ENCODE results near the gene COL4A4. TPM values are rescaled to one million over a fixed set of nuclear protein-coding genes. Genes with fewer than 3 reads are reported as not detected.

COL4A4 gene
- total RNA-seq = 1 to 10 TPM; 4.6 to 8.4 (median 5.9) TPM
- 1 to 10 TPM; 2.0 to 4.0 (median 2.6) TPM for polyA plus RNA-seq
- long read RNA-seq, donor 1 = 0 reads
- long read RNA-seq, donor 2 = 0 reads

DNA sequence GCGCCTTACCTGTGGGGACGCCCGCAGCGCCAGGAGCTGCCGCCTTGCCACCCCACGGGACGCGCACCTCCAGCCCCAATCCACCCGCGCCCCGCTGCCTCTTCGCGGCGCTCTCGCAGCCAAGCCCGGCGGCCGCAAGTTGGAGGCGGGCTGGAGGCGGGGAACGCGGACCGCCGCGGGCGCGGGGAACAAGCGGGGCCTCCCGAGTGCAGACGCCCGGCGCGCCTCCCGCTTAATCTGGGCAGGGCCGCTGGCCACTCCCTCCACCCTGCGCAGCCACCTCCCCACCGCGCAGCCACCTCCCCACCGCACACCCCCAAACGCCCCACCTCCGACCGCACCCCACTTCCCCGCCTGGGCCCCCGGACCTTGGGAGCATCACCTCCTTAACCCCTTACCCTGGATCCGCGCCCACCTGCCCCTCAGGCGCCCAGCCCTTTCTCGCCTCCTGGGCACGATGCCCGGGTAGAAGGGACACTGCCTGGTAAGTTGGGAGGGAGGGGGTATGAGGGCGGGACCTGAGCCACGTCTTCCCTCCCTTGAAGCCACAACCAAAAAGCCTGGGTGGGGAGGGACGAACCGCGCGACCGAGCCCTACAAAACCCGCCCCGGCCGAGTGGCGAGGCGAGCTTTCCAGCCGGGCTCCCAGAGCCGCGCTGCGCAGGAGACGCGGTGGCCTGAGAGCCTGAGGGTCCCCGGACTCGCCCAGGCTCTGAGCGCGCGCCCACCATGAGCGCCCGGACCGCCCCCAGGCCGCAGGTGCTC is at the start of gene COL4A4, which contains the start of gene COL4A3:
Gene COL4A4 (minus strand): TSS at position 208 of the 765 bp plus-strand sequence. CDS start 16,722 bp downstream, outside the sequence.
Gene COL4A3 (plus strand): TSS at position 627 of the 765 bp plus-strand sequence. CDS start 103 bp downstream, at position 730.
- TF ChIP-seq CTCF (IDR thresholded peaks at IDR 0.05 in 8 of 11, conservative IDR thresholded peaks at IDR 0.05 in 3 of 11) (no peak), POLR2AphosphoS5 (IDR thresholded peaks at IDR 0.05) (peak; percentile 42 to 62 (median 61))
- Histone ChIP-seq H3K4me3 (peak within 1 kb of the TSS; percentile 41 to 80 (median 54)), H3K9me3 (peaks cover 0 to 16% (median 0%) of the 10 kb centered on the region in 8 donors), H3K27ac (peak within 1 kb of the TSS; percentile 58 to 90 (median 81)), H3K27me3 (replicated peaks in 1 of 7) (peaks cover 0 to 61% (median 25%) of the 10 kb centered on the region in 7 donors), H3K4me1 (peaks cover 4 to 30% (median 26%) of the 10 kb centered on the region in 6 donors), H3K36me3 (no peaks in the 10 kb centered on the region)
- intact Hi-C loops (cut with DNase I; ENCODE audit: low total_unique reads) = no loop called here
- peak; percentile 86 for DNase-seq
- WGBS, 5 donors = 1 to 3% (median 1%) methylated on average over 45 to 77 of the region's 77 CpGs

DNA sequence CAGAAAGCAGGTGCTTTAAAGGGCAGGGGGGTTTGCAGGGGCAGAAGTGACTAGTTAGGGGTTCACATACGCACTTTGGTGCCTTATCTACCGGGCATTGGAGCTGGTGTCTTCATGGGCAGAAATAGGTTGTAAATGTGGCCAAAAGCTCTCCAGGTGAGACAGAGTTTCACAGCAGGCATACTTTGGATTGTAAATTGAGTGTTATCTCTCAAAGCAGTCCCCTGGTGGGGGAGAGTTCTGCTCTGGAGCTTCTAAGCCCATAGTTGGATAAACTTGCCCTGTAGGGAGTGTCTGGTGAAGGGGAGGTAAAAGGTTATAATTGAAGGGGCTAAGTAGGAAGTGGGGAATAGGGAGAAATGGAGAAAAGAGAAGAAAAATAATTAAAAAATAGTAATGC is 43.6 kb upstream of the COL4A4 start:
- H3K4me3 ChIP-seq = no peak overlapping the region
- no peaks in the 10 kb centered on the region for H3K9me3 ChIP-seq
- no peaks in the 10 kb centered on the region for H3K4me1 ChIP-seq
- H3K36me3 ChIP-seq = no peaks in the 10 kb centered on the region
- intact Hi-C loops (cut with DNase I; ENCODE audit: low total_unique reads) = no loop called here
- no peak for TF ChIP-seq POLR2A (IDR thresholded peaks at IDR 0.05)
- TF ChIP-seq CTCF (IDR thresholded peaks at IDR 0.05 in 8 of 11, conservative IDR thresholded peaks at IDR 0.05 in 3 of 11) = no peak
- no peak for TF ChIP-seq POLR2AphosphoS5 (IDR thresholded peaks at IDR 0.05)
- DNase-seq = no peak
- H3K27me3 ChIP-seq (replicated peaks in 1 of 7) = no peaks in the 10 kb centered on the region
- WGBS, 5 donors = 56 to 86% (median 77%) methylated on average over 2 of the region's 2 CpGs
- no peak overlapping the region for H3K27ac ChIP-seq

- intact Hi-C loops (cut with DNase I; ENCODE audit: low total_unique reads) = no loop called here
- TF ChIP-seq CTCF (IDR thresholded peaks at IDR 0.05 in 8 of 11, conservative IDR thresholded peaks at IDR 0.05 in 3 of 11) (no peak), POLR2A (IDR thresholded peaks at IDR 0.05) (no peak), POLR2AphosphoS5 (IDR thresholded peaks at IDR 0.05) (no peak)
- Histone ChIP-seq H3K4me3 (no peak overlapping the region), H3K27ac (no peak overlapping the region), H3K9me3 (no peaks in the 10 kb centered on the region), H3K27me3 (replicated peaks in 1 of 7) (no peaks in the 10 kb centered on the region), H3K36me3 (no peaks in the 10 kb centered on the region), H3K4me1 (no peaks in the 10 kb centered on the region)
- WGBS, 5 donors = 82 to 92% (median 88%) methylated on average over 9 of the region's 9 CpGs
- DNase-seq = no peak
Measured at GRCh38 chr2:227206406-227206805, 42.4 kb upstream of the COL4A4 start.

GRCh38 chr2:227205701-227206100 is 41.7 kb upstream of the COL4A4 start:
- no peak for DNase-seq
- TF ChIP-seq POLR2AphosphoS5 (IDR thresholded peaks at IDR 0.05) = no peak
- TF ChIP-seq CTCF (IDR thresholded peaks at IDR 0.05 in 8 of 11, conservative IDR thresholded peaks at IDR 0.05 in 3 of 11) = no peak
- TF ChIP-seq POLR2A (IDR thresholded peaks at IDR 0.05) = no peak
- H3K36me3 ChIP-seq = no peaks in the 10 kb centered on the region
- 73 to 91% (median 82%) methylated on average over 4 of the region's 4 CpGs for WGBS, 5 donors
- no peaks in the 10 kb centered on the region for H3K4me1 ChIP-seq
- intact Hi-C loops (cut with DNase I; ENCODE audit: low total_unique reads) = no loop called here
- H3K27ac ChIP-seq = no peak overlapping the region
- H3K9me3 ChIP-seq = no peaks in the 10 kb centered on the region
- H3K27me3 ChIP-seq (replicated peaks in 1 of 7) = no peaks in the 10 kb centered on the region
- no peak overlapping the region for H3K4me3 ChIP-seq

Data from spleen (tissue), 13 donors.